Fibroblast of mammary gland (primary cell): ENCODE results near the gene ILF2.

ENCODE experiments used
- DNase-seq: peaks from one replicate; pipeline ENCODE4 v3.0.0-alpha.2; 2010; ENCODE audit warnings: low read depth
- H3K4me3 ChIP-seq: 2 replicates; pipeline ENCODE4 v1.5.1; 2011; ENCODE audit warnings: low read depth, mild to moderate bottlenecking, low read length, moderate library complexity; ENCODE audit not compliant: control insufficient read depth
- CTCF ChIP-seq: conservative IDR thresholded peaks from 2 replicates; pipeline ENCODE4 v1.5.1; 2011; ENCODE audit warnings: low read depth, low read length, inconsistent platforms; ENCODE audit not compliant: control insufficient read depth, insufficient read depth

Gene ILF2

GRCh38 chr1:153679337-153680119, 8.7 kb upstream of the ILF2 start:
- peak overlapping the region; percentile 40 for H3K4me3 ChIP-seq
- no peak for DNase-seq
- peak; percentile 4 for TF ChIP-seq CTCF

- peak; percentile 33 for DNase-seq
- H3K4me3 ChIP-seq, result peak within 1 kb of the TSS; percentile 40
These were observed 7.9 kb upstream of the ILF2 start, which contains the start of gene NPR1 for GRCh38 chr1:153678519-153679336. Gene NPR1, plus strand, starts transcription at chr1:153678688. Its CDS starts 421 bp downstream, at chr1:153679109.

DNA sequence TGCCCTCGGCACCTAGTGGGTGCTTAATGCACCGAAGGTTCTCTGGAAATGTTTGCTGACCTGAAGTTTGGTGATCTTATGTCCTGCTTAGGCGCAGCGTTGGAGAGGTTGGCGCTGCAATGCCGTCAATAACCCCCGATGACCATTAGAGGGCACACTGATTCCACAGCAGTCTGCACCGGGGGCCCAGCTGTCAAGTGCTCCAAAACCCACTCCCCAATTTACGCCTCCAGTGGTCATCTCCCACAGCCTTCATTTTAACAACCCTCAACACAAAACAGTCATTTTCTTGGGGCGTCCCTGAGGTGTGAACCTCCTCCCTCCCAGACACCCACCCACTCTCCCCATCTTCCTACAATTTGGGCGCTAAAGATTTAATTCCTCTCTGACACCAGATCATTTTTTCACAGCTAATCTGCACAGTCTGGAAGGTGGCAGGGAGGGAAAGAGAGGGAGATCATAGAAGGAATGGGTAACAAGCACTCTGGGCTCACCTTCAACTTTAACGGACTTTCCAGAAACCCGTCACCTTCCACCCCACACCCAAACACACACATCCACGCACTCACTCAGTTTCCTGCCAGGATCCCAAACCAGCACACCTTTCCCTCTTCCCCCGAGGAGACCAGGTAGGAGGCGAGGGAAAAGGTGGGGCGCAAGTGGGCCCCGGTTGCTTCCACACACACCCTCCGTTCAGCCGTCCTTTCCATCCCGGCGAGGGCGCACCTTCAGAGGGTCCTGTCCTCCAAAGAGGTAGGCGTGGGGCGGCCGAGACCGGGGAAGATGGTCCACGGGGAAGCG, 7.1 kb upstream of the ILF2 start:
- TF ChIP-seq CTCF, result peak; percentile 96
- peak overlapping the region; percentile 40 for H3K4me3 ChIP-seq
- peak; percentile 61 for DNase-seq

More at GRCh38 chr1:153678519-153679336, 7.9 kb upstream of the ILF2 start, which contains the start of gene NPR1:
- TF ChIP-seq CTCF, result no peak

DNA sequence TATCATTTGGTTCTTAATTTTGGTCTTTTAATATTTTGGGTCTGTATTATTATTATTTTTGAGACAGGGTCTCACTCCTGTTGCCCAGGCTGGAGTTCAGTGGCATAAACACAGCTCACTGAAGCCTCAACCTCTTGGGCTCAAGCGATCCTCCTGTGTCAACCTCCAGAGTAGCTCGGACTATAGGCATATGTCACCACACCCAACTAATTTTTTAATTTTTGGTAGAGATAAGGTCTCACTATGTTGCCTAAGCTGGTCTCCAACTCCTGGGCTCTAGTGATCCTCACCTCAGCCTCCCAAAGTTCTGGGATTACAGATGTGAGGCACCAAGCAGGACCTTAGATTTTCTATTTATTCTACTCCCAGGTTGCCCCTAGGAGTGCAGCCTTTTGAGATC, 2.7 kb upstream of the ILF2 start:
- TF ChIP-seq CTCF, result no peak
- DNase-seq, result no peak
- H3K4me3 ChIP-seq, result no peak overlapping the region

- DNase-seq, result peak; percentile 74
- peak overlapping the region; percentile 46 for H3K4me3 ChIP-seq
These were observed 998 bp upstream of the ILF2 start for GRCh38 chr1:153671628-153672353.

GRCh38 chr1:153670257-153670858, 435 bp downstream of the ILF2 start:
- DNase-seq, result no peak
- peak overlapping the region; percentile 97 for H3K4me3 ChIP-seq
- TF ChIP-seq CTCF, result no peak
